HL-60/S4 treated with retinoic acid at 250 ng/mL for 4 days and 3 days (cell line): ENCODE measurements around the gene NBL1.

Experiments
- in situ Hi-C: fragments of 300-500 bp; cut with MboI; formaldehyde crosslinking; loops from 2 replicates; pipeline ENCODE4 v1.7.0; 2022; ENCODE audit warnings: low sequenced_read_pairs

Gene NBL1

DNA sequence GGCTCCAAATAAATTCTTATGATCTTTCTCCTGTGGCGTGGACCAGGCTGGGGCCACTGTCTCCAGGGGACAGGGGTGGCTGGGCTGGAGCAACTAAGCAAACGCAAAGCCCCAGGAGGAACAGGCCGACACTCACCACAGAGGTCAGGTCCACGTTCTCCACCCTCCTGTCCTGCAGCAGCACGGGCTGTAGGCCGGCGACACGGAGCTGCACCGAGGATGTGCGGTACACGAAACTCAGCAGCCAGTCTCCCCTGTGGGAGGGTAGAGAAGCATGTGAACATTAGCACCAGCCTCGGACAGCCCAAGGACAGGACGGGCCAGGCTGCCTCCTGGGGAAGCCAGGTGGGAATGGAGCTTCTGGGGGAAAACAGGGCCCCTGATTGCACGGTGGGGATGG is 50.2 kb downstream of the NBL1 start:
- in situ Hi-C loops: no loop called here

GRCh38 chr1:19695772-19696171 is 51.7 kb downstream of the NBL1 start:
- in situ Hi-C loops: no loop called here

- in situ Hi-C loops: no loop called here
Measured at GRCh38 chr1:19696820-19697219, 52.7 kb downstream of the NBL1 start.

- in situ Hi-C loops: no loop called here
Measured at GRCh38 chr1:19698181-19698580, 54.1 kb downstream of the NBL1 start.

DNA sequence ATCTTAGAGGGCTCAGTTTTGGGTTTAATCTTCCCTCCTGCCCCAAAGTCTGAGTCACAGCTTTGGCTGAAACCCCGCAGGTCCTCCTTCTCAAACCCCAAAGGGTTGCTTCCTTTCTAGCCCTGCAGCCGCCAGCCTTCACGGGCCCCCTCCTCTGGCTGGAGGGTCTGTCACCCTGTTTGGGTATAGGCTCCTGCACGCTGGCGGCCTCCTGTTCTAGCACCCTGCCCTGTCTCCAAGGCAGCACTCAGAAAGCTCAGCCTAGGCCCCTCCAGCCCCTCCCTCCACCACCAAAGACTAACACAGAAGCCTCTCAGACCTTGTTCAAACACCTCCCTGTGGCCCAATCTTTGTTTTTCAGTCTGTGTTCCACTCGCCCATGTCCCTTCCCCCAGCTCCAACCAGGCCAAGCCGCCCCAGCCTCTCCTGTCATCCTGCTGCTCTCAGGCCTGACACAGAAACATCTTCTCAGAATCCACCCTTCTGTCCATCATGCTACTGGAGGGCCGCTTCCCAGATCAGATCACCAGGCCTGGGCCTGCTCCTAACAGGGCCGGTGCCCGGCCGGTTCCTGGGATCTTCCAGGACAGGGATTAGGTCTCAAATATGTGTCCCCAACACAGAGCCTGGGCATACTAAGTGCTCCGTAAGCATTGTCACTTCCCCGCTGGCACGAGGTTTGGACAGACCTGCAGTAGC is 56.1 kb downstream of the NBL1 start:
- in situ Hi-C loops: no loop called here

DNA sequence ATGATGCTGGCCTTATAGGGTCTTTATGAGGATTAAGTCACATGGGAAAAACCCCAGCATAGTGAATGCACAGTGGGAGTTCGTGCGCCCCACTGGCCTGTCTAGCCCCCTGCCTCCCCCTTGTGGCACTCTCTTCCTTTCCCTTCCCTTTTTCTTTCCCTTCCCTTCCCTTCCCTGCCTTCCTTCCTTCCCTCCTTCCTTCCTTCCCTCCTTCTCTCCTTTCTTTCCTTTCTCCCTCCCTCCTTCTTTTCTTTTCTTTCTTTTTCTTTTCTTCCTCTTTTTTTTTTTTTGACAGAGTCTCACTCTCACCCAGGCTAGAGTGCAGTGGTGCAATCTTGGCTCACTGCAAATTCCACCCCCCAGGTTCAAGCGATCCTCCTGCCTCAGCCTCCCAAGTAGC is 59.2 kb downstream of the NBL1 start:
- in situ Hi-C loops: no loop called here

DNA sequence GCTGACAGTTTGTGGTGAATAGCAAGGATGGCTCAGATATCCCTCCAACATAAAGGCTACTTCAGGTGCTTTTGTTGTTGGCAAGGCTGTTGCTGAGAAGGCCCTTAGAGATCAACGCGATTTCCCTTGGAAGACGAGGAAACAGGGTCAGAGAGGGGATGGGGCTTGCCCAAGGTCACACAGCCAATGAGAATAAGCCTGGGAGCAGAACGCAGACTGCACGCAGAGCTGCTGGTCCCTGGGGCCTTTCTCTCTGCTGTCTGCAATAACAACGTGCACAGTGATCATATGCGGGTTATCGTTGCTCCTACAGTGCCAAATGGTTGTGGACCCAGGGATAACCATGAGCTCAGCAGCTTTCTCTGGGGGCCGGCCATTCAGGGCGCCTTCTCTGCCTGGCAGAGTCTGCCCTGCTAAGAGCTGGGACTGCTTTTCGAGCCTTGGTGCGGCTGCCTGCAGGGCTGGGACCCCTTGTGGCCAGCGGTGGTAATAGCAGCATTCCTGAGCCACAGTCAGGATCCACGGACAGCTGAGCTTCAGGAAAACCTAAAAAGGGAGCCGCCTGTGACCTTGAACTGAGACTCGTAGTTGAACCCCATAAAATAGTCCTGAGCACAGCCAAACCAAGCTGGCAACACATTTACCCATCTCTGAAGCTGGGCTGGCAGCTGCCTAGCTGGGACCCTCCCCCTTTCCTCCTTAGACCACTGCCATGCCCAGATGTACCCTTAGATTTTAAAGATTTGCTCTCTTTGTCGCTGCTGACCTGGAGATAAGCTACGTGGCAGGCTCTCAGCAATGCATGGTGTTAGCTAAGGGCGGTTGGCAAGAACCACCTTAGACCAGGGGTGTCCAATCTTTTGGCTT is 60.4 kb downstream of the NBL1 start:
- in situ Hi-C loops: no loop called here

GRCh38 chr1:19705464-19705863 is 61.4 kb downstream of the NBL1 start:
- in situ Hi-C loops: no loop called here

DNA sequence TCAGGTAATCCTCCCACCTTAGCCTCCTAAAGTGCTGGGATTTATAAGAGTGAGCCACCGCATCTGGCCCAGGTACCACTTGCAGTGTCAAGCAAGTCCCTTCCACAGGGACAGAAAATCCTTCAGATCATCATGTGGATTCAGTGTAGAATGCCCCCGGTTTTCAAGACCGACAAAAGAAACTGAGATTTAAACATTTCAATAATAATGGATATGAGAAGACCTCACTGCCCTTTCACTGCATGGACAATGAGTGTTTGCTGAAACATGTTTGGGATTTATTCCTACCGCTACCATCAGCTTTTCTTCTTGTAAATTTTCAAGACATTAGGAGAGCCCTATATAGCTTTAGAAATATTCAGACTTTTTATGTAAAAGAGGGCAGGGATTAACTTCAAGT is 62.0 kb downstream of the NBL1 start:
- in situ Hi-C loops: no loop called here
